ENCODE measurements around the gene CUX1.

CUX1 gene

GRCh38 chr7:102119925-102120324 lies 302.5 kb downstream of the CUX1 start:
- TF ChIP-seq CTCF (IDR thresholded peaks at IDR 0.05; ENCODE audit: insufficient read depth, low read depth, low read length, missing control alignments): no peak
- no peak overlapping the region for H3K4me3 ChIP-seq (ENCODE audit: low read length)
- no peak for DNase-seq (ENCODE audit: low read depth)

- H3K4me3 ChIP-seq (ENCODE audit: low read length): no peak overlapping the region
- DNase-seq (ENCODE audit: low read depth): no peak
- no peak for TF ChIP-seq CTCF (IDR thresholded peaks at IDR 0.05; ENCODE audit: insufficient read depth, low read depth, low read length, missing control alignments)
These were observed 303.3 kb downstream of the CUX1 start for GRCh38 chr7:102120666-102121195.

GRCh38 chr7:102122026-102122425 lies 304.6 kb downstream of the CUX1 start:
- TF ChIP-seq CTCF (IDR thresholded peaks at IDR 0.05; ENCODE audit: insufficient read depth, low read depth, low read length, missing control alignments): no peak
- no peak overlapping the region for H3K4me3 ChIP-seq (ENCODE audit: low read length)
- peak; percentile 29 for DNase-seq (ENCODE audit: low read depth)

- TF ChIP-seq CTCF (IDR thresholded peaks at IDR 0.05; ENCODE audit: insufficient read depth, low read depth, low read length, missing control alignments): no peak
- H3K4me3 ChIP-seq (ENCODE audit: low read length): no peak overlapping the region
- DNase-seq (ENCODE audit: low read depth): peak; percentile 58
These were observed 307.7 kb downstream of the CUX1 start for GRCh38 chr7:102125127-102125596.

- no peak overlapping the region for H3K4me3 ChIP-seq (ENCODE audit: low read length)
- TF ChIP-seq CTCF (IDR thresholded peaks at IDR 0.05; ENCODE audit: insufficient read depth, low read depth, low read length, missing control alignments): no peak
- no peak for DNase-seq (ENCODE audit: low read depth)
These were observed 310.9 kb downstream of the CUX1 start for GRCh38 chr7:102128303-102128702.

- DNase-seq (ENCODE audit: low read depth): no peak
- H3K4me3 ChIP-seq (ENCODE audit: low read length): no peak overlapping the region
- TF ChIP-seq CTCF (IDR thresholded peaks at IDR 0.05; ENCODE audit: insufficient read depth, low read depth, low read length, missing control alignments): no peak
These were observed 312.4 kb downstream of the CUX1 start for GRCh38 chr7:102129636-102130370.

Data from epithelial cell of esophagus (primary cell).